ENCODE results near the gene TMPRSS13. TPM values are rescaled to one million over a fixed set of nuclear protein-coding genes. Genes with fewer than 3 reads are reported as not detected.
A peak's percentile ranks its signal among the peaks of the same experiment; 100 is the strongest.
"Not testable (repeated sequence)": the region's sequence is repeated elsewhere in the genome, so short reads cannot be mapped to it uniquely, and the experiment has no call there.

TMPRSS13 gene
- polyA plus RNA-seq, 1 donor from 2014 or later: 0.35 TPM

- no peak overlapping the region for H3K27ac Mint-ChIP-seq
Observed at GRCh38 chr11:117872975-117873827, 56.0 kb downstream of the TMPRSS13 start.

GRCh38 chr11:117872420-117872961 is 56.7 kb downstream of the TMPRSS13 start:
- H3K36me3 Mint-ChIP-seq: peaks cover 1% of the 10 kb centered on the region
- H3K27ac Mint-ChIP-seq: no peak overlapping the region
- H3K9me3 Mint-ChIP-seq: no peaks in the 10 kb centered on the region
- peaks cover 48% of the 10 kb centered on the region for H3K27me3 Mint-ChIP-seq
- H3K4me1 Mint-ChIP-seq: peaks cover 0 to 28% (median 9%) of the 10 kb centered on the region in 3 donors
- H3K4me3 Mint-ChIP-seq: no peak overlapping the region

More at GRCh38 chr11:117872975-117873827, 56.0 kb downstream of the TMPRSS13 start:
- Mint-ChIP-seq H3K4me1 (peaks cover 0 to 28% (median 9%) of the 10 kb centered on the region in 3 donors), H3K4me3 (no peak overlapping the region), H3K9me3 (no peaks in the 10 kb centered on the region), H3K36me3 (peaks cover 1% of the 10 kb centered on the region), H3K27me3 (peaks cover 51% of the 10 kb centered on the region)

- peaks cover 0 to 23% (median 9%) of the 10 kb centered on the region in 3 donors for H3K4me1 Mint-ChIP-seq
- peaks cover 1% of the 10 kb centered on the region for H3K36me3 Mint-ChIP-seq
- no peak overlapping the region for H3K27ac Mint-ChIP-seq
- H3K4me3 Mint-ChIP-seq: no peak overlapping the region
- no peaks in the 10 kb centered on the region for H3K9me3 Mint-ChIP-seq
- peaks cover 43% of the 10 kb centered on the region for H3K27me3 Mint-ChIP-seq
Observed at GRCh38 chr11:117871784-117872183, 57.4 kb downstream of the TMPRSS13 start.

GRCh38 chr11:117871160-117871559 is 58.0 kb downstream of the TMPRSS13 start:
- peaks cover 40% of the 10 kb centered on the region for H3K27me3 Mint-ChIP-seq
- peaks cover 1% of the 10 kb centered on the region for H3K36me3 Mint-ChIP-seq
- peaks cover 0 to 20% (median 8%) of the 10 kb centered on the region in 3 donors for H3K4me1 Mint-ChIP-seq
- H3K9me3 Mint-ChIP-seq: no peaks in the 10 kb centered on the region
- no peak overlapping the region for H3K4me3 Mint-ChIP-seq
- peak overlapping the region in 1 of 3 donors; percentile 0 for H3K27ac Mint-ChIP-seq

GRCh38 chr11:117870103-117870952 is 58.9 kb downstream of the TMPRSS13 start:
- H3K9me3 Mint-ChIP-seq: no peaks in the 10 kb centered on the region
- H3K4me3 Mint-ChIP-seq: no peak overlapping the region
- H3K27me3 Mint-ChIP-seq: peaks cover 32% of the 10 kb centered on the region
- H3K27ac Mint-ChIP-seq: peak overlapping the region in 1 of 3 donors; percentile 39
- H3K4me1 Mint-ChIP-seq: peaks cover 0 to 14% (median 6%) of the 10 kb centered on the region in 3 donors
- peaks cover 1% of the 10 kb centered on the region for H3K36me3 Mint-ChIP-seq

- Mint-ChIP-seq H3K9me3 (no peaks in the 10 kb centered on the region), H3K36me3 (no peaks in the 10 kb centered on the region), H3K4me1 (peaks cover 0 to 8% (median 2%) of the 10 kb centered on the region in 3 donors), H3K27ac (no peak overlapping the region), H3K27me3 (peaks cover 26% of the 10 kb centered on the region), H3K4me3 (no peak overlapping the region)
Observed at GRCh38 chr11:117869604-117870003, 59.6 kb downstream of the TMPRSS13 start.

GRCh38 chr11:117868815-117869561 is 60.2 kb downstream of the TMPRSS13 start:
- H3K9me3 Mint-ChIP-seq: no peaks in the 10 kb centered on the region
- peaks cover 23% of the 10 kb centered on the region for H3K27me3 Mint-ChIP-seq
- H3K4me1 Mint-ChIP-seq: peaks cover 0 to 4% (median under 1%) of the 10 kb centered on the region in 3 donors
- no peak overlapping the region for H3K27ac Mint-ChIP-seq
- no peak overlapping the region for H3K4me3 Mint-ChIP-seq
- no peaks in the 10 kb centered on the region for H3K36me3 Mint-ChIP-seq

- Mint-ChIP-seq H3K27ac (no peak overlapping the region), H3K9me3 (no peaks in the 10 kb centered on the region), H3K27me3 (peaks cover 18% of the 10 kb centered on the region), H3K4me1 (peaks cover 0 to under 1% (median 0%) of the 10 kb centered on the region in 3 donors), H3K4me3 (no peak overlapping the region), H3K36me3 (no peaks in the 10 kb centered on the region)
Observed at GRCh38 chr11:117868088-117868487, 61.1 kb downstream of the TMPRSS13 start.

- H3K36me3 Mint-ChIP-seq: no peaks in the 10 kb centered on the region
- peaks cover 7% of the 10 kb centered on the region for H3K27me3 Mint-ChIP-seq
Observed at GRCh38 chr11:117866526-117866925, 62.7 kb downstream of the TMPRSS13 start.

GRCh38 chr11:117865546-117865945 is 63.7 kb downstream of the TMPRSS13 start:
- not testable (repeated sequence) for H3K27me3 Mint-ChIP-seq, H3K9me3 Mint-ChIP-seq, H3K4me1 Mint-ChIP-seq, H3K4me3 Mint-ChIP-seq, H3K36me3 Mint-ChIP-seq
- H3K27ac Mint-ChIP-seq: peak overlapping the region in 1 of 3 donors; percentile 12

More at GRCh38 chr11:117866526-117866925, 62.7 kb downstream of the TMPRSS13 start:
- Mint-ChIP-seq H3K9me3 (no peaks in the 10 kb centered on the region), H3K27ac (no peak overlapping the region), H3K4me3 (no peak overlapping the region), H3K4me1 (no peaks in the 10 kb centered on the region)

GRCh38 chr11:117863383-117863782 is 65.8 kb downstream of the TMPRSS13 start:
- Mint-ChIP-seq H3K27me3 (peaks cover 7% of the 10 kb centered on the region), H3K4me3 (no peak overlapping the region), H3K9me3 (no peaks in the 10 kb centered on the region), H3K4me1 (no peaks in the 10 kb centered on the region), H3K27ac (no peak overlapping the region), H3K36me3 (no peaks in the 10 kb centered on the region)

GRCh38 chr11:117862753-117863152 is 66.4 kb downstream of the TMPRSS13 start:
- Mint-ChIP-seq H3K9me3 (no peaks in the 10 kb centered on the region), H3K4me3 (no peak overlapping the region), H3K36me3 (no peaks in the 10 kb centered on the region), H3K4me1 (no peaks in the 10 kb centered on the region), H3K27ac (no peak overlapping the region), H3K27me3 (peaks cover 3% of the 10 kb centered on the region)

GRCh38 chr11:117862019-117862725 is 67.0 kb downstream of the TMPRSS13 start:
- H3K4me3 Mint-ChIP-seq: no peak overlapping the region
- peaks cover under 1% of the 10 kb centered on the region for H3K36me3 Mint-ChIP-seq
- H3K4me1 Mint-ChIP-seq: no peaks in the 10 kb centered on the region
- H3K27me3 Mint-ChIP-seq: no peaks in the 10 kb centered on the region
- H3K9me3 Mint-ChIP-seq: no peaks in the 10 kb centered on the region
- H3K27ac Mint-ChIP-seq: no peak overlapping the region
